Measurements from ENCODE around the gene COL15A1. TPM values are rescaled to one million over a fixed set of nuclear protein-coding genes. Genes with fewer than 3 reads are reported as not detected.
A peak's percentile ranks its signal among the peaks of the same experiment; 100 is the strongest.

The COL15A1 gene
- total RNA-seq, 4 donors from 2014 or later = 25.8 to 55.3 (median 36.0) TPM

DNA sequence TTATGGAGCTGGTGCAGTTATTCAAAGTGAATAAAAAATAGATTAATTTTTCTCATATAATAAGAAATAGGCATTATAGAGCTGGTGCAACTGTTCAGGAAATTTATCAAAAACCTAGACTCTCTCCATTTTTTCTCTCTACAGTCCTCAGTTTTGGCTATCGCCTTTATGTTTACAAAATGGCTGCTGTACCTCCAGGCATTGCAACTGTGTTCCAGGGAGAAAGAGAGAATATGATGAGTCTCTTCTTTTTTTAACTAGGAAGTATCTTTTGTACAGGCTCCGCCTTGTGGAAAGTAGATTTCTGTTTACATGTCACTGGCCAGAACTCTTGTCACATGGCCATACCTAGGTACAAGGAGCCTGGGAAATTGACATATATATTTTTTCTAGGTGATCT, 158.1 kb downstream of the COL15A1 start:
- DNase-seq (ENCODE audit: low spot score in 2 of 2) = no peak
- H3K27ac ChIP-seq = no peak overlapping the region
- TF ChIP-seq, protein P1, sequence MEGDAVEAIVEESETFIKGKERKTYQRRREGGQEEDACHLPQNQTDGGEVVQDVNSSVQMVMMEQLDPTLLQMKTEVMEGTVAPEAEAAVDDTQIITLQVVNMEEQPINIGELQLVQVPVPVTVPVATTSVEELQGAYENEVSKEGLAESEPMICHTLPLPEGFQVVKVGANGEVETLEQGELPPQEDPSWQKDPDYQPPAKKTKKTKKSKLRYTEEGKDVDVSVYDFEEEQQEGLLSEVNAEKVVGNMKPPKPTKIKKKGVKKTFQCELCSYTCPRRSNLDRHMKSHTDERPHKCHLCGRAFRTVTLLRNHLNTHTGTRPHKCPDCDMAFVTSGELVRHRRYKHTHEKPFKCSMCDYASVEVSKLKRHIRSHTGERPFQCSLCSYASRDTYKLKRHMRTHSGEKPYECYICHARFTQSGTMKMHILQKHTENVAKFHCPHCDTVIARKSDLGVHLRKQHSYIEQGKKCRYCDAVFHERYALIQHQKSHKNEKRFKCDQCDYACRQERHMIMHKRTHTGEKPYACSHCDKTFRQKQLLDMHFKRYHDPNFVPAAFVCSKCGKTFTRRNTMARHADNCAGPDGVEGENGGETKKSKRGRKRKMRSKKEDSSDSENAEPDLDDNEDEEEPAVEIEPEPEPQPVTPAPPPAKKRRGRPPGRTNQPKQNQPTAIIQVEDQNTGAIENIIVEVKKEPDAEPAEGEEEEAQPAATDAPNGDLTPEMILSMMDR (IDR thresholded peaks at IDR 0.05) = no peak
- TF ChIP-seq POLR2A (IDR thresholded peaks at IDR 0.05) (no peak), EP300 (IDR thresholded peaks at IDR 0.05) (no peak)
- WGBS, 2 donors = 91 to 95% methylated on average over 2 of the region's 2 CpGs
- no peak overlapping the region for H3K4me3 ChIP-seq
- peaks cover 0 to 21% (median 5%) of the 10 kb centered on the region in 4 donors for H3K4me1 ChIP-seq
- H3K9me3 ChIP-seq = no peaks in the 10 kb centered on the region
- no peaks in the 10 kb centered on the region for H3K36me3 ChIP-seq
- H3K27me3 ChIP-seq = no peaks in the 10 kb centered on the region

DNA sequence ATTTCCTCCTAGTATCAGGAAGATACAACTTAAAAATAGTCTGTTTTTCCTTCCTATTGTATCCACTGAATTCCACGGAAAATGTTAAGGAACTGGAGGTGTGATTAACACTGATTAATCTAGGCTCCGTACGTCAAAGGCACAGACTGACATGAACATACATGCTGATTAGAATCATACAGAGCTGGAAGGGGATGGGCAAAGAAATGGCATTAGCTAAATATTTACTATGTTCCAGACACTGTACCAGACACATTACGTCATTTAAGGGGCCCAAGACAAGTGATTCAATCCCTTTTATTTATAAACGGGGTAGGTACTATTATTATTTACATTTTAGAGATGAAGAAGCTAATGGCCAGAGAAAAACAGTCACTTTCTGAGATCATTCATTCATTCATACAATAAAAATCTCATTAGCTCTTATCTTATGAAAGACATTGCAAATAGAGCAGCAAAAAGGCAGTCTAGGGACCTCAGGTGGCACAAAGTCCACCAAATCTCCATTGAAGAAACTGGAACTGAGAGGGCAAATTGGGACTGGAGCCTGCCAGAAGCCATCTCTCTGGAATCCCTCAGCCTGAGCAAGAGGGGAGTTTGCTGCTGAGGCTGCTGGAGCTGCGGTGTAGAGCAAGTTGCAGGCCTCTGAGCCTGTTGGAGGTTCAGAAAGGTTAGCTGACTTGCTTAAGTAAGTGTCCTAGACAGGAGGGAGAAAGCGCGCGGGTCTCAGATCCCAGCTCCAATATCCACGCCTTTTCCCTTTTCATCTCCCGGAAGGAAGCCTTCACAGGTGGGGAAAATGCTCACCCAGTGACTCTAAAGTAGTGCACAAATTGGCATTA, 159.6 kb downstream of the COL15A1 start:
- peak overlapping the region; percentile 86 to 97 (median 86) for H3K27ac ChIP-seq
- no peaks in the 10 kb centered on the region for H3K27me3 ChIP-seq
- no peaks in the 10 kb centered on the region for H3K36me3 ChIP-seq
- 75 to 79% methylated on average over 11 of the region's 11 CpGs for WGBS, 2 donors
- DNase-seq (ENCODE audit: low spot score in 2 of 2) = no peak
- H3K4me1 ChIP-seq = peaks cover 0 to 35% (median 18%) of the 10 kb centered on the region in 4 donors
- TF ChIP-seq POLR2A (IDR thresholded peaks at IDR 0.05) = no peak
- TF ChIP-seq EP300 (IDR thresholded peaks at IDR 0.05) = no peak
- no peak overlapping the region for H3K4me3 ChIP-seq
- H3K9me3 ChIP-seq = no peaks in the 10 kb centered on the region

DNA sequence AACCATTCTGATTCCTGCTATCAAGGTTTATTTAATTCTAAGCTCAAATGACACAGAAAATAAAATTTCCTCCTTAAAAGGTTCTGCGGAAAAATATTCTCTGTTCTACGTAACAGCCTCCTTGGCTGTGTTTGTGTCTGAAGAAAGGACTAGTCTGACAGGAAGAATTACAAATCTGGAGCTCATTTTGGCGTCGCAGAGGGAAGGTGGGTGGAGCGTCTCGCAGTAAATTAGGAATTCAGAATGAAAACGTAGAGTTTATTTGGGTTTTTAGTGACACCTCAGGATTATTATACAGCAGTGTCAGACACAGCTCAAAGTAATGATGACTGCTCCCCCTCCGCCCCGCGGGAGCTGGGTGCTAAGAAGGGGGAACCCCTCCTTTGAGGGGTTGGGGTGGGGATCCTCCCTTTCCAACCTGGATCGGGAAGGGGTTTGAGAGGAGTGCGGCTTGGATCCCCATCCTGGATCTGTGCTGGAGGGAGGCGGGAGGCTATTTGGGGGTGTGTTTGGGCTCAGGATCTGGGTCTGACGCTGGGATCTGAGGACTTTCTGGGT, 160.3 kb downstream of the COL15A1 start:
- WGBS, 2 donors = 5 to 7% methylated on average over 14 of the region's 14 CpGs
- Histone ChIP-seq H3K4me3 (peak overlapping the region; percentile 54 to 94 (median 77)), H3K27ac (peak overlapping the region; percentile 86 to 97 (median 86)), H3K9me3 (no peaks in the 10 kb centered on the region), H3K36me3 (no peaks in the 10 kb centered on the region), H3K27me3 (no peaks in the 10 kb centered on the region), H3K4me1 (peaks cover 0 to 40% (median 20%) of the 10 kb centered on the region in 4 donors)
- peak in 1 of 2 donors; percentile 40 for DNase-seq (ENCODE audit: low spot score in 2 of 2)
- TF ChIP-seq, protein P1 (IDR thresholded peaks at IDR 0.05) = no peak
- TF ChIP-seq EP300 (IDR thresholded peaks at IDR 0.05) = peak in 1 of 2 donors; percentile 4

DNA sequence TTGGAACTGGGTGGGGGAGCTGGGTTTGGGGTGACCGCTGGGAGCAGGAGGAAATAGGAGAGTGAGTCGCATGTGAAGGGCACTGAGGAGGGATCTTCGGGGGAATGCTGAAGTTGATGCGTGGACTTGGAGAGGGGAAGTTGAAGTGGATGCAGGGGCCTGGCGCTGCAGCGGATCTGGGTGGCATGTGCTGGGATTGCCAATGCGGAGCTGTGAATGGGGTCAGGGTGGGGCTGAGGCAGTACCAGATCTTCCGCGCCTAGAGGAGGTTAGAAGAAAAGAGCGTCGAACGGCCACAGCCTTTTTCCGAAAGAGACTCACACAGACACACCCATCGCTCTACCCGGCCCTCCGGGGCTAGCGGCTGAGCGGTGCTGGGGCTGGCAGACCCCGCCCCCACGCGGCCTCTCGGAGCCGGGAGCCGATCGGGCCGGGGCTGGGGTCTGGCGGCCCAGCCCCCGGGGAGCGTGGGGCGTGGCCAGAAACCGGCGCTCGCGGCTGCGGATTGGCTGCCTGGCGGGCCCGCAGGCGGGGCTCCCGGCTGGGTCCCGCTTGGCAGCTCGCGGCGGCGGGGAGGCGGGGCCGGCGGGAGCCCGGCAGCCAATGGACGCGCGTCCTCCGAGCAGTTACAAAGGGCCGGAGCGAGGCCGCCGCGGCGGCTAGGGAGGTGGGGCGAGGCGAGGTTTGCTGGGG, 160.9 kb downstream of the COL15A1 start, which contains the start of gene TGFBR1:
Gene TGFBR1 (plus strand): TSS at position 655 of the 693 bp plus-strand sequence. CDS start 93 bp downstream, outside the sequence.
- Histone ChIP-seq H3K27ac (peak within 1 kb of the TSS; percentile 86 to 97 (median 95)), H3K27me3 (no peaks in the 10 kb centered on the region), H3K9me3 (no peaks in the 10 kb centered on the region), H3K4me1 (peaks cover 0 to 46% (median 22%) of the 10 kb centered on the region in 4 donors), H3K4me3 (peak within 1 kb of the TSS; percentile 90 to 94 (median 92)), H3K36me3 (no peaks in the 10 kb centered on the region)
- peak; percentile 84 to 86 for DNase-seq (ENCODE audit: low spot score in 2 of 2)
- 0 to 1% methylated on average over 22 to 32 of the region's 60 CpGs for WGBS, 2 donors
- TF ChIP-seq EP300 (IDR thresholded peaks at IDR 0.05) (peak in 1 of 2 donors; percentile 74), POLR2A (IDR thresholded peaks at IDR 0.05) (peak; percentile 87 to 95)
- TF ChIP-seq, protein P1 (IDR thresholded peaks at IDR 0.05) = peak in 2 of 5 experiments; percentile 41 to 44

All from tibial nerve (tissue), 4 donors.